Measurements from ENCODE around the gene FAM193B. TPM values are rescaled to one million over a fixed set of nuclear protein-coding genes. Genes with fewer than 3 reads are reported as not detected.

The FAM193B gene
- total and polyA plus RNA-seq, 5 donors from 2014 or later = 2.8 to 179 (median 3.7) TPM

DNA sequence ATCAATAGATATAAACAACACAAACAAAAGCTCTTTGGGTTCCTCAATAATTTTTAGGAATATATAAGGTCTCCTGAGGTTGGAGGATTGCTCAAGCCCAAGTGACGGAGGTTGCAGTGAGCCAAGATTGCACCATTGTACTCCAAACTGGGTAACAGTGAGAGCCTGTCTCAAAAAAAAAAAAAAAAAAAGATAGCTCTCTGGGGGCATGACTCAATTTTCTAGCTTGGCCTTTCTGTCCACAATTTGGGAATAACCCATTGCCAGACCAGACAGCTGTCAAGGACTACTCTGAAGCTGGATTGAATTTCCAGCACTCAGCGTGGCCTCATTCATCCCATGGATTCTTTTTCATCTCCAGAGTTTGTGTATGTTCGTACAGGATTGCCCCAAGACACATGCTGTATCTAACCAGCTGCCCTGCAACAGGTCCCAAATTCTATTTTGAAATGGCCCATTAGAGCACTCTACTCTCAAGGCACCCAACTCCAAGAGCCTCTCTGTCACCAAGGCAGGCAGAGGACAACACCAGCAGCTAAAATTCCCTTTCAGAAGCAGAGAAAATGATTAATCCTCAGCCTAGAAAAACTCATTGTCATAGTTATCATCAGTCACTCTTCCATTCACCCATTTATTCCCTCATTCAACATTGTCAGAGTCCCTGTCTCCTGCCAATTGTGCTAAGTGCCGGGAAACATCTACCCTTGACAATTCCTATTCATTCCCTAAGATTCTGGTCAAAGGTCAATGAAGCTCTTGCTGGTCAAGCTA, 8.7 kb downstream of the FAM193B start:
- peaks cover 13 to 51% (median 39%) of the 10 kb centered on the region in 4 donors for H3K4me1 Mint-ChIP-seq
- H3K9me3 ChIP-seq (ENCODE audit: control insufficient read depth in 2 of 2, low read length in 2 of 2) = no peaks in the 10 kb centered on the region
- peaks cover 18% of the 10 kb centered on the region for H3K36me3 ChIP-seq (ENCODE audit: control insufficient read depth, insufficient read depth, low read length)
- H3K4me3 ChIP-seq (ENCODE audit: low read depth, low read length) = no peak overlapping the region
- no peak overlapping the region for H3K27ac ChIP-seq (ENCODE audit: insufficient read depth, low read length, poor library complexity, severe bottlenecking)
- H3K27ac Mint-ChIP-seq = peak overlapping the region in 1 of 3 donors; percentile 16
- no peak for DNase-seq
- ATAC-seq (ENCODE audit: low read depth in 2 of 2) = no peak
- no peaks in the 10 kb centered on the region for H3K9me3 Mint-ChIP-seq
- H3K27me3 Mint-ChIP-seq = no peaks in the 10 kb centered on the region
- no peaks in the 10 kb centered on the region for H3K27me3 ChIP-seq (ENCODE audit: control insufficient read depth, insufficient read depth, low read length)
- no peak overlapping the region for H3K4me3 Mint-ChIP-seq
- peaks cover 13% of the 10 kb centered on the region for H3K36me3 Mint-ChIP-seq
- H3K4me1 ChIP-seq (ENCODE audit: control insufficient read depth, insufficient read depth, low read length, poor library complexity, severe bottlenecking) = peaks cover 3% of the 10 kb centered on the region

DNA sequence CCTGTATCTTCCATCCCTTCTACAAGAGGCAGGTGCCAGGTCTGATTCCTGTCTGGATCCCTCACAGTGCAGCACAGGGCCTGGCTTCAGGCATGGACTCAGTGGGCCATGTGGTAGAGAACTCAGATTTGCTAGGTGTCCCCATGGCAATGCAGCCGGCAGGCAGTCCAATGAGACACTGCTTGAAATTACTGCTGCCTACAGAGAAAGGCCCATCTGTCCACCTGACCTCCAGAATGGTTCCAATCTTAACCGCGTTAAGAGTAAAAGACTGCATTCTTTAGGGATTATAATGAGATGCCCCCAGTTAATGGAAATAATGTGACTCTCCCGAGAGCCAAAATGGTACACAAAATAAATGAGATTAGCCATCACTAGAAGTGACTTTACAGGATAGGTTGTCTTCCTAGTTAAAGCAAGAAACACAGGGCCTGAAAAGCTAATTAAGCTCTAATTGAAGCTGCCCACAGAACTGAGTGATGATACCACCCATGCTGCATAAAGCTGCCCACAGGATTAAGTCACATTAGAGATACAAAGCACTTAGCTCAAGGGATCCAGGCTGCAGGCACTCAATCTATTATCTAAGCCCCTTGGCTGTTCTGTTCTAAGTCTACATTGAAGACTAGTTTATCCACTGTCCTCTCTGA, 11.4 kb downstream of the FAM193B start:
- Histone ChIP-seq H3K27me3 (ENCODE audit: control insufficient read depth, insufficient read depth, low read length) (no peaks in the 10 kb centered on the region), H3K36me3 (ENCODE audit: control insufficient read depth, insufficient read depth, low read length) (peaks cover 29% of the 10 kb centered on the region), H3K4me3 (ENCODE audit: low read depth, low read length) (no peak overlapping the region), H3K9me3 (ENCODE audit: control insufficient read depth in 2 of 2, low read length in 2 of 2) (no peaks in the 10 kb centered on the region), H3K27ac (ENCODE audit: insufficient read depth, low read length, poor library complexity, severe bottlenecking) (no peak overlapping the region), H3K4me1 (ENCODE audit: control insufficient read depth, insufficient read depth, low read length, poor library complexity, severe bottlenecking) (no peaks in the 10 kb centered on the region)
- DNase-seq (no peak), ATAC-seq (ENCODE audit: low read depth in 2 of 2) (no peak)
- Mint-ChIP-seq H3K36me3 (peaks cover 22% of the 10 kb centered on the region), H3K4me1 (peaks cover 14 to 45% (median 30%) of the 10 kb centered on the region in 4 donors), H3K4me3 (no peak overlapping the region), H3K9me3 (no peaks in the 10 kb centered on the region), H3K27ac (peak overlapping the region in 2 of 3 donors; percentile 43 to 58), H3K27me3 (no peaks in the 10 kb centered on the region)

DNA sequence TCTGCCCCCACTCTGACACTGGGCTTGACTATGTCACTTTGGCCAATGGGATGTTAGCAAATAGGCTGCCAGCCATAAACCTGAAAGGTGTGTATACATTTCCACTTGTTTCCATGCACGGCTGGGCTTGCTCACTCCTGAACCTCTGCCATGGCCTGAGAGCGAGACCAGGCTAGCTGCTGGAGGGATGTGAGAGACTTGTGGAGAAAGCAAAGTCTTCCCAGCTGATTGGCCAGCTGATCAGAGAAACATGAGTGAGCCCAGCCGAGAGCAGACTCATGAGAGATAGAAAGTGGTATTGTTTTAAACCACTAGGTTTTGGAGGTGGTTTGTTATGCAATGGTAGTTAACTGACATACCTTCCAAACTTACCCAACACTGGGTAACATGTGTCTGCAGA, 13.9 kb downstream of the FAM193B start:
- Histone ChIP-seq H3K27ac (ENCODE audit: insufficient read depth, low read length, poor library complexity, severe bottlenecking) (no peak overlapping the region), H3K9me3 (ENCODE audit: control insufficient read depth in 2 of 2, low read length in 2 of 2) (no peaks in the 10 kb centered on the region), H3K36me3 (ENCODE audit: control insufficient read depth, insufficient read depth, low read length) (peaks cover 50% of the 10 kb centered on the region), H3K4me1 (ENCODE audit: control insufficient read depth, insufficient read depth, low read length, poor library complexity, severe bottlenecking) (no peaks in the 10 kb centered on the region), H3K27me3 (ENCODE audit: control insufficient read depth, insufficient read depth, low read length) (no peaks in the 10 kb centered on the region), H3K4me3 (ENCODE audit: low read depth, low read length) (no peak overlapping the region)
- H3K27ac Mint-ChIP-seq = no peak overlapping the region
- H3K36me3 Mint-ChIP-seq = peaks cover 24% of the 10 kb centered on the region
- H3K4me3 Mint-ChIP-seq = no peak overlapping the region
- H3K9me3 Mint-ChIP-seq = no peaks in the 10 kb centered on the region
- no peaks in the 10 kb centered on the region for H3K27me3 Mint-ChIP-seq
- ATAC-seq (ENCODE audit: low read depth in 2 of 2) (no peak), DNase-seq (no peak)
- H3K4me1 Mint-ChIP-seq = peaks cover 15 to 29% (median 18%) of the 10 kb centered on the region in 4 donors

DNA sequence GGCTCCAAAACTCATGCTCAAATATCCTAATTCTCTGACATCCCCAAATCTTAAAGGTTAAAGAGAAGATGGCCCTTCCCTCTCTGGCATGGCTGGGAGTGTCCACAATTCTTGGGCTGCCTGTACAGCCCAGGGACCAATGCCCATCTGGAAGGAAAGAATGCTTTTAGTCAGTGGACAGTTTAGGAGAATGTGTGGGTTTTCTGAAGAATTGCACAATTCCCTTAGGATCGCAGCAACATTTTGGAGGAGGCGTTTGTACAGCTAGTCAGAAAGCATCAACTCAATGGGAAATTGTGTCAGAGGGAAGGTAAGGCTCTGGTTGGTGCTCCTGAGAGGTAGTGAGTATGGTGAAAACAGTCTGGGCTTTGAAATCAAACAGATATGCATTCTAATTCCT, 15.0 kb downstream of the FAM193B start:
- no peak for ATAC-seq (ENCODE audit: low read depth in 2 of 2)
- H3K4me3 ChIP-seq (ENCODE audit: low read depth, low read length) = no peak overlapping the region
- no peaks in the 10 kb centered on the region for H3K9me3 ChIP-seq (ENCODE audit: control insufficient read depth in 2 of 2, low read length in 2 of 2)
- no peak for DNase-seq
- H3K4me1 ChIP-seq (ENCODE audit: control insufficient read depth, insufficient read depth, low read length, poor library complexity, severe bottlenecking) = no peaks in the 10 kb centered on the region
- H3K36me3 ChIP-seq (ENCODE audit: control insufficient read depth, insufficient read depth, low read length) = peaks cover 53% of the 10 kb centered on the region
- Mint-ChIP-seq H3K36me3 (peaks cover 24% of the 10 kb centered on the region), H3K4me1 (peaks cover 9 to 27% (median 20%) of the 10 kb centered on the region in 4 donors), H3K4me3 (no peak overlapping the region), H3K27ac (no peak overlapping the region), H3K27me3 (no peaks in the 10 kb centered on the region), H3K9me3 (no peaks in the 10 kb centered on the region)
- H3K27ac ChIP-seq (ENCODE audit: insufficient read depth, low read length, poor library complexity, severe bottlenecking) = no peak overlapping the region
- no peaks in the 10 kb centered on the region for H3K27me3 ChIP-seq (ENCODE audit: control insufficient read depth, insufficient read depth, low read length)

DNA sequence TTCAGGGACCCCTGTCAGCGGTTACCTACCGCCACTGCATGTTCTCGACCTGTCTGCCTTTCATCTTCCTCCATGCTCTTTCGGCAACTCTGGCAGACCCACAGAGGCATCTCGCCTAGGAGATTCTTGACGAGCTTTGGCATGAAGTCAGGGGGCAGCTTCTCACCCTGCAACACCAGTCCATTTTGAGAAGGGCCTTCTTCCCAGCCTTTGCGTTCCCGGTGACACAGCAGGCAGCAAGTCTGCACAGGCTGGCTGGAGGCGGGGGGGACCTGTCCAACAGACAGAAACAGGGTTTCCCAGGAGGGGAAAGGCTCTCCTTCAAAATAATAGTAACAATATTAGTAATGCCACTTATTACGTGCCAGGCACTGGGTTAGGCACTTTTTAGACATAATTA, 15.5 kb downstream of the FAM193B start:
- Histone ChIP-seq H3K27ac (ENCODE audit: insufficient read depth, low read length, poor library complexity, severe bottlenecking) (no peak overlapping the region), H3K9me3 (ENCODE audit: control insufficient read depth in 2 of 2, low read length in 2 of 2) (no peaks in the 10 kb centered on the region), H3K27me3 (ENCODE audit: control insufficient read depth, insufficient read depth, low read length) (no peaks in the 10 kb centered on the region), H3K36me3 (ENCODE audit: control insufficient read depth, insufficient read depth, low read length) (peaks cover 53% of the 10 kb centered on the region), H3K4me1 (ENCODE audit: control insufficient read depth, insufficient read depth, low read length, poor library complexity, severe bottlenecking) (no peaks in the 10 kb centered on the region), H3K4me3 (ENCODE audit: low read depth, low read length) (no peak overlapping the region)
- Mint-ChIP-seq H3K27me3 (no peaks in the 10 kb centered on the region), H3K4me3 (no peak overlapping the region), H3K4me1 (peaks cover 9 to 22% (median 19%) of the 10 kb centered on the region in 4 donors), H3K27ac (no peak overlapping the region), H3K36me3 (peaks cover 25% of the 10 kb centered on the region), H3K9me3 (no peaks in the 10 kb centered on the region)
- ATAC-seq (ENCODE audit: low read depth in 2 of 2) (no peak), DNase-seq (no peak)

DNA sequence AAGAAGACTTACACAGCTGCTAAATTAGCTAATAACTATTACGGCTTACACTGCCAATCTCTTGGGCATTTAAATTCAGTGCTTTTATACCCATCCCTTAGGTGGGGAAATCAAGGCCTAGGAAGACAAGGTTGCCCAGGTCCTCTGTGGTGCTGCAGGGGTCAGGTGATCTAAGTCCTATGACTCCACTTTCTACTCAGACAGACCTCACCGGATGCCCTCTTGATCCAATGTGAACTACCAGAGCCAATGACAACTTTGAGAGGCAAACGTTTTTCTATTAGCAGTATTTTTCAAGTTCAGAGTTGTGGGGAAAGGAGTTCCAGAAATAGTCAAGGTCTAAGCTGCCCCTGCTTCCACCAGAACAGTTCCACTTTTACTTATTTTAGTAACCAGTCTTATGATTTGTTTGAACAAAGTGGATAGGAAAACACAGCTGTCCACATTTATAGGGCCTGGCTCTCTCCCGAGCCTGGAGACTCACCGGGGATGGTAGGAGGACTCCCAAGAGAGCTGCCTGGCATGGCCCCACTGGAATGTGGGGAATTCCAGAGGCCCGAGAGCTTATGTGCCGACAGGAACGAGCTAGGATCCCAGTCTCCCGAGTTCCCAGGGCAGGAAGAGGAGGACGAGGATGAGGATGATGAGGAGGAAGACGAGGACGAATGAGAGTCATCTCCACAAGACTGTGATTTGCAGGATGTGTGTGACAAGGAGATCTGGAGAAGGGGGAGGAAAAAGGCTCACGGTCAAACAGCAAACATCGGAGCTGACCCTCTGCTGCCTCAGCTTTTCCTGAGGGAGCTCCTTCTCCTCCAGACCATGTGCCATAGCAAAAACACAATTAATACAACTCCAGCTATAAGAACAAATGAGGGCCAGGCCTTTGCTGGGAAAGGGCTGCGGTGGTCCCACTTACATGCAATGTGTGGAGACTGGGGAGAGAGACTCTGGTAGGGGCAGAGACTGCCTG, 16.7 kb downstream of the FAM193B start:
- no peak overlapping the region for H3K4me3 Mint-ChIP-seq

DNA sequence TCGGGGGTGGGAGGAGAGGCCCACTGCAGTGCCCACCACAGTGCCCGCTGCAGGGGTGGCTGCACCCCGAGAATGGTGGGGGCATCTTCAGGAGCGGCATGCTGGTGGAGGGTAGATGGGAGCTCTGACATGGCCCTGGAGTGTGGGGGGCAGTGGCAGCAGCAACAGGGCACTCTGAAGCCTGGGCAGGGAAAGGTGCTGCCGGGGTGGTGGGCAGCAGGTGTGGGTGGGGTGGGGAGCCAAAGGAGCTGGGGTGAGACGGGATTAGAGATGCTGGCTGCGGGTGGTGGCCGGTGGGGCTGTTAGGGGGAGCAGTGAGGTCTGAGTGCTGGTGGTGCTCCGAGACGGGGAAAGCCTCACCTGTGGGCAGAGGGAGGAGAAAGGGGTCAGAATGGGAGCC, 18.0 kb downstream of the FAM193B start:
- ATAC-seq (ENCODE audit: low read depth in 2 of 2) (no peak), DNase-seq (no peak)
- Mint-ChIP-seq H3K27ac (peak overlapping the region in 1 of 3 donors; percentile 60), H3K4me3 (no peak overlapping the region), H3K27me3 (no peaks in the 10 kb centered on the region), H3K36me3 (peaks cover 31% of the 10 kb centered on the region), H3K4me1 (peaks cover 0 to 12% (median 7%) of the 10 kb centered on the region in 4 donors), H3K9me3 (peaks cover 0 to 1% (median 0%) of the 10 kb centered on the region in 7 donors)
- Histone ChIP-seq H3K9me3 (ENCODE audit: control insufficient read depth in 2 of 2, low read length in 2 of 2) (no peaks in the 10 kb centered on the region), H3K27me3 (ENCODE audit: control insufficient read depth, insufficient read depth, low read length) (no peaks in the 10 kb centered on the region), H3K4me1 (ENCODE audit: control insufficient read depth, insufficient read depth, low read length, poor library complexity, severe bottlenecking) (no peaks in the 10 kb centered on the region), H3K27ac (ENCODE audit: insufficient read depth, low read length, poor library complexity, severe bottlenecking) (no peak overlapping the region), H3K4me3 (ENCODE audit: low read depth, low read length) (no peak overlapping the region), H3K36me3 (ENCODE audit: control insufficient read depth, insufficient read depth, low read length) (peaks cover 59% of the 10 kb centered on the region)

More for the DNA sequence above, 16.7 kb downstream of the FAM193B start:
- no peaks in the 10 kb centered on the region for H3K4me1 ChIP-seq (ENCODE audit: control insufficient read depth, insufficient read depth, low read length, poor library complexity, severe bottlenecking)
- H3K36me3 Mint-ChIP-seq = peaks cover 32% of the 10 kb centered on the region
- H3K27ac Mint-ChIP-seq = peak overlapping the region in 1 of 3 donors; percentile 58
- H3K27ac ChIP-seq (ENCODE audit: insufficient read depth, low read length, poor library complexity, severe bottlenecking) = no peak overlapping the region
- H3K9me3 ChIP-seq (ENCODE audit: control insufficient read depth in 2 of 2, low read length in 2 of 2) = no peaks in the 10 kb centered on the region
- no peak for ATAC-seq (ENCODE audit: low read depth in 2 of 2)
- DNase-seq = no peak
- no peaks in the 10 kb centered on the region for H3K27me3 Mint-ChIP-seq
- peaks cover 0 to 1% (median 0%) of the 10 kb centered on the region in 7 donors for H3K9me3 Mint-ChIP-seq
- peaks cover 54% of the 10 kb centered on the region for H3K36me3 ChIP-seq (ENCODE audit: control insufficient read depth, insufficient read depth, low read length)
- H3K27me3 ChIP-seq (ENCODE audit: control insufficient read depth, insufficient read depth, low read length) = no peaks in the 10 kb centered on the region
- no peak overlapping the region for H3K4me3 ChIP-seq (ENCODE audit: low read depth, low read length)
- H3K4me1 Mint-ChIP-seq = peaks cover 4 to 18% (median 12%) of the 10 kb centered on the region in 4 donors

All from CD4-positive, CD25-positive, alpha-beta regulatory T cell (primary cell).